HepG2 (cell line): ENCODE results near the gene CDKL2. TPM values are rescaled to one million over a fixed set of nuclear protein-coding genes. Genes with fewer than 3 reads are reported as not detected.
A peak's percentile ranks its signal among the peaks of the same experiment; 100 is the strongest.

ENCODE experiments used
- AGO2 ChIP-seq: fragments of 200-400 bp; formaldehyde crosslinking; optimal IDR thresholded peaks from 2 replicates; pipeline ENCODE3; 2017; ENCODE audit warnings: mild to moderate bottlenecking, low read depth, low read length, moderate library complexity
- BCL6 ChIP-seq: IDR thresholded peaks from 2 replicates; pipeline ENCODE4 v1.6.1; 2016; ENCODE audit warnings: missing genetic modification reagents, missing compliant biosample characterization
- HMGXB3 ChIP-seq: sonication (generic); formaldehyde crosslinking; IDR thresholded peaks from 2 replicates; pipeline ENCODE4 v1.4.0; 2020; ENCODE audit warnings: missing genetic modification reagents, borderline replicate concordance
- JUND ChIP-seq: sonication (generic); formaldehyde crosslinking; IDR thresholded peaks from 2 replicates; pipeline ENCODE4 v1.8.0; 2022; ENCODE audit warnings: mild to moderate bottlenecking, missing genetic modification reagents
- KAT8 ChIP-seq: IDR thresholded peaks from 2 replicates; pipeline ENCODE4 v1.6.1; 2016; ENCODE audit warnings: missing genetic modification reagents, missing compliant biosample characterization
- MAF1 ChIP-seq: sonication (generic); formaldehyde crosslinking; IDR thresholded peaks from 2 replicates; pipeline ENCODE4 v1.5.0; 2020; ENCODE audit warnings: missing genetic modification reagents, borderline replicate concordance
- MYC ChIP-seq: sonication (generic); formaldehyde crosslinking; IDR thresholded peaks from 2 replicates; pipeline ENCODE4 v1.9.0; 2021; ENCODE audit warnings: missing genetic modification reagents, borderline replicate concordance
- ZFY ChIP-seq: sonication (generic); formaldehyde crosslinking; IDR thresholded peaks from 2 replicates; pipeline ENCODE4 v1.4.0; 2020; ENCODE audit warnings: missing genetic modification reagents
- ZMYM2 ChIP-seq: sonication (generic); formaldehyde crosslinking; IDR thresholded peaks from 2 replicates; pipeline ENCODE4 v1.8.0; 2022; ENCODE audit warnings: mild to moderate bottlenecking, missing genetic modification reagents
- ZMYM4 ChIP-seq: sonication (generic); formaldehyde crosslinking; IDR thresholded peaks from 2 replicates; pipeline ENCODE4 v1.8.1; 2023; ENCODE audit warnings: mild to moderate bottlenecking, missing genetic modification reagents
- ZNF232 ChIP-seq: sonication (generic); formaldehyde crosslinking; IDR thresholded peaks from 2 replicates; pipeline ENCODE4 v1.4.0; 2020; ENCODE audit warnings: missing genetic modification reagents, borderline replicate concordance
- ZNF484 ChIP-seq: sonication (generic); formaldehyde crosslinking; IDR thresholded peaks from 2 replicates; pipeline ENCODE4 v1.5.1; 2020; ENCODE audit warnings: mild to moderate bottlenecking, low read depth, missing genetic modification reagents, borderline replicate concordance
- ZNF530 ChIP-seq: sonication (generic); formaldehyde crosslinking; IDR thresholded peaks from 2 replicates; pipeline ENCODE4 v1.5.0; 2020; ENCODE audit warnings: low read depth, mild to moderate bottlenecking, missing genetic modification reagents
- ZNF709 ChIP-seq: sonication (generic); formaldehyde crosslinking; IDR thresholded peaks from 2 replicates; pipeline ENCODE4 v1.5.0; 2020; ENCODE audit warnings: mild to moderate bottlenecking, missing genetic modification reagents
- ZNF839 ChIP-seq: sonication (generic); formaldehyde crosslinking; IDR thresholded peaks from 2 replicates; pipeline ENCODE4 v1.4.0; 2020; ENCODE audit warnings: missing genetic modification reagents, mild to moderate bottlenecking, borderline replicate concordance
- ZSCAN25 ChIP-seq: sonication (generic); formaldehyde crosslinking; IDR thresholded peaks from 2 replicates; pipeline ENCODE4 v1.8.0; 2022; ENCODE audit warnings: mild to moderate bottlenecking, missing genetic modification reagents
- polyA plus RNA-seq, 8 experiments: library from polyadenylated mRNA; depleted of rRNA in 3 of 8; stranded (reverse) in 7 of 8; unstranded in 1 of 8; fragments of >200 nt; fragmentation: Illumina TruSeq in 4 of 8; extraction: Trizol in 4 of 8; gene quantifications; 2 replicates each; pipeline versions ENCODE4 v1.2.1 to v1.2.3, GENCODE V29; 2011 to 2016; ENCODE audit warnings: low read depth in 4 of 8, missing spikeins in 1 of 8, mixed read lengths in 1 of 8; ENCODE audit not compliant: insufficient read depth in 1 of 8
- total RNA-seq, 5 experiments: library from RNA; depleted of rRNA; stranded (reverse); fragments of >200 nt; fragmentation: Illumina TruSeq; extraction: Trizol; gene quantifications; 2 replicates each; pipeline ENCODE4 v1.2.3, GENCODE V29; 2016; ENCODE audit warnings: low read depth in 1 of 5
- TF ChIP-seq, protein P1 (sequence below): conservative IDR thresholded peaks from 2 replicates; pipeline ENCODE4 v1.6.1; 2018; ENCODE audit warnings: missing genetic modification reagents

The CDKL2 gene
- total and polyA plus RNA-seq, 2 of the 13 experiments (the other 11 are each of a cell fraction or from before 2014, with no cell fraction given): not detected

DNA sequence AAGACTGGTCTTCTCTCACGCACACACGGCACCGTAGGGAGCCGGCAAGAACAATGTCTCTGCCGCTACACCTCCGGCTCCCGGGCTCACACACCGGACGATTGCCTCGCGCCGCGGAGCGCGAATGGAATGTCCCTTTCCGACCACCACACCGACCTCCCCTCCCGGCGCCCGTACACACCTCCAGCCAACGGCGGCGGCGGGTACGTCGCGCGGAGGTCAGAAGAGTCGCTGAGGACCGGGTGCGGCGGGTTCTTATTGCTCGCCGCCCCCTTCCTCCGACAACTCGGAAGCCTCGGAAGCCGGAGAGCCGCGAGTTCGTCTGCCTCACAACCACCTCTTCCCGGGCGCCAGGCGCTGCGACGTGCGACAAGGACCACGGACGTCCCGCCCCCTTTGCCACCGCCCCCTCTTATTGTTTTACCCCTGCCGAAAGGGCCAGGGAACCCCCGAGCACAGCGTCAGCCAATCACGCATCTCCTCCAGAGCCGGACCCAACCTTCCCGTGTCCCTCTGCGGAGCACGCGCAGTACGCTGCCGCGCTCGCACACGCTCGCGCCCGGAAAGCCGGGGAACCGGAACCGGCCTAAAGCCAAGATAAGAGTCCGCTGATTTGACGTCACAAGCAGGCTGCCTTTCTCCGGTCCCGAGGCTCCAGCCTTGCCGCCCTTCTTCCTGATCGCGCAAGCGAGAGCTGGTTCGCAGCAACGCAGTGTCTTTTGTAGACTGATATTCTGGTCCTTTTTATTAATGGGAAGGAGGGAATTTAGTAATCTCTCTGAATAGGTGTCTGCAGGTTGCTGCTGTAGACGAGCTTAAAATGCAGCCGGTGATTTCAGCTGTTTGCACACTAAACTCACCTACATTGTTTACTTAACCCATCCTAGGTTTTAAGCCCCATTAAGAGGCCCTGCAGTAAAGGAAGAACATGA is 43.0 kb upstream of the CDKL2 start, which contains the start of gene G3BP2 (continued):
- TF ChIP-seq KAT8 (CRISPR knock-in tag): peak; percentile 77
- peak; percentile 99 for TF ChIP-seq ZMYM4 (CRISPR knock-in tag)
- no peak for TF ChIP-seq ZNF530 (CRISPR knock-in tag)
- TF ChIP-seq ZNF709: peak; percentile 61; the same call in 1 of the 2 replicates
- 0 out of 2 replicates have a peak, but pooled peaks have one; percentile 70 for TF ChIP-seq ZNF232 (CRISPR knock-in tag)
- TF ChIP-seq, protein P1, sequence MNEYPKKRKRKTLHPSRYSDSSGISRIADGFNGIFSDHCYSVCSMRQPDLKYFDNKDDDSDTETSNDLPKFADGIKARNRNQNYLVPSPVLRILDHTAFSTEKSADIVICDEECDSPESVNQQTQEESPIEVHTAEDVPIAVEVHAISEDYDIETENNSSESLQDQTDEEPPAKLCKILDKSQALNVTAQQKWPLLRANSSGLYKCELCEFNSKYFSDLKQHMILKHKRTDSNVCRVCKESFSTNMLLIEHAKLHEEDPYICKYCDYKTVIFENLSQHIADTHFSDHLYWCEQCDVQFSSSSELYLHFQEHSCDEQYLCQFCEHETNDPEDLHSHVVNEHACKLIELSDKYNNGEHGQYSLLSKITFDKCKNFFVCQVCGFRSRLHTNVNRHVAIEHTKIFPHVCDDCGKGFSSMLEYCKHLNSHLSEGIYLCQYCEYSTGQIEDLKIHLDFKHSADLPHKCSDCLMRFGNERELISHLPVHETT (CRISPR knock-in tag): peak; percentile 84
- TF ChIP-seq ZFY (CRISPR knock-in tag): peak; percentile 46; the same call in 1 of the 2 replicates
- peak; percentile 78 for TF ChIP-seq MYC
- TF ChIP-seq ZNF484: no peak
- TF ChIP-seq ZNF839 (CRISPR knock-in tag): no peak; the same call in 1 of the 2 replicates
- no peak for TF ChIP-seq BCL6
- TF ChIP-seq ZMYM2 (CRISPR knock-in tag): no peak; the same call in 1 of the 2 replicates
- no peak for TF ChIP-seq MAF1
- no peak for TF ChIP-seq JUND (CRISPR knock-in tag)
- TF ChIP-seq ZSCAN25: peak; percentile 22; the same call in 1 of the 2 replicates
- peak; percentile 97 for TF ChIP-seq AGO2
- no peak for TF ChIP-seq HMGXB3 (CRISPR knock-in tag)
